GM12801 (cell line): ENCODE measurements around the gene DNAJC30.

Experiments used
- CTCF ChIP-seq: IDR thresholded peaks from one replicate; pipeline ENCODE4 v1.5.1; 2011; ENCODE audit warnings: control low read depth; ENCODE audit not compliant: insufficient read length; ENCODE audit errors: extremely low read depth

DNAJC30 gene

DNA sequence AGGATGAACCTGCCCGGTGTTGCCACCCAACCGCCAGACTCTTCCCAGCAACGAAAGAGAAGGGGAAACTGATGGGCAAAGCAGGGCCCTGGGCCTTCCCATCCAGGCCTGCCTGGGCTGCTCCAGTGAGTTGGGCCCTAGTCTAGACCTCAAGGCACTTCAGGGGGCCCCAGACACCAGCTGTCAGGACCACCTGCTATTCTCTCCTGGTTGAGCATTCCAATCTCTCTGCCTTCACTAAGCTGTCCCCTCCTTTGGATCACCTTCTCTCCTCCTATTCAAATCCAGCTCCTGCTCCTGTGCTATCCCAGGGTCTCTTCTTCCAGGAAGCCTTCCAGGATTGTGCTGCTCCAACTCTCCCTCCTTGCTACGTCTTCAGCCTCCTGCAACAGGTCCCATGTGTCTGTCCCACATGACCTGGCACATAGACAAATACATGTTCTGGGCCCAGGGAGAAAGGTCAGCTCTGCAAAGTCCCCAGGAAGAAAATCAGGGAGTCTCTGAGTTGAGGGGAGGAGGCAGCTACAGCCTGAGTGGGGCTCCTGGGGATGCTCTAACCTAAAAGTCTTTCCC, 33.2 kb upstream of the DNAJC30 start:
- no peak for TF ChIP-seq CTCF

GRCh38 chr7:73715648-73716317, 32.5 kb upstream of the DNAJC30 start:
- no peak for TF ChIP-seq CTCF

DNA sequence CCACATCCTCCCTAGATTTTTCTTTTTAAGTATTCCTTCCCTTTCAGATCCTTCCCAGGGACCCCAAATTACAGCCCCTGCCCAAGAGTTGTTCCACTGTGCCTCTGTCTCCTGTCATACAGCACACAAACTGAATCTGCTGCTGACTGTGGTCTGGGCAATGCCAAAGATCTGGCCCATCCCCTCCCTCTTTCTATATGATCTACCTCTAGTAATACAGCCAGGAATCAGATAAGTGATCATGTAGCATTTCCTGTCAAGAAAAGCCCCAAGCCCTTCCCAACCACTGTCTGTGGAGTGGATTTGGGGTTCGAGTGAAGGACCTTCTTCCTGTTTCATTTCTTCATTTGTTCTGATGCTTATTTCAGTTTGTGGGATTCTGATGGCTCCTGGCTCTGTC, 29.5 kb upstream of the DNAJC30 start:
- TF ChIP-seq CTCF: no peak

GRCh38 chr7:73708961-73709549, 25.8 kb upstream of the DNAJC30 start:
- TF ChIP-seq CTCF: no peak

DNA sequence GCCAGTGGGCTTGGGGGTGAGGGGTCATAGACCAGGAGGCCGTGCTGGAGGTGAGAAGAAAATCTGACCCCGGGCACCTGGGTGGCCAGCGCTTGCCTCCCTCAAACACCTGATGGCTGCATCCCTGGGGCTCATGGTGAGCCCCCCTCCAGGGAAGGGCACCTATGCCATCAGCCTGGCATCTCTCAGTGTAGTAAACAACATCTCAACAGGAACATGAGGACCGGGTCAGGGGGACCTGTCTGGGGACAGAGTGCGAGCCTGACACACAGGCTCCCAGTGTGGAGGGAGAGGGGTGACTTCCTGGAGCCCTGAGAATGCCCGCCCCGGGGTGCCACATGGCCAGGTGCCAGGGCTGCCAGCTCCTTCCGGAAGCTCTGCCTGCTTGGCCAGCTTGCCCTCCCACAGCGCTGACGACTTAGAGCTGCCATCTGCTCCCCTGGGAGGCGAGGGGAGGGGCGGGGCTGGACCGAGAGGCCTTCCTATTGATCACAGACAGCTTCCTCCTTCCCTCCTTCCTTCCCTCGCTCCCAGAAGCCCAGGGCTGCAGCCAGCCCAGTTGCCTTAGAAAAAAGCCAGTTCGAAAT, 23.9 kb upstream of the DNAJC30 start:
- TF ChIP-seq CTCF: no peak

- TF ChIP-seq CTCF: no peak
Measured at GRCh38 chr7:73706126-73707044, 23.1 kb upstream of the DNAJC30 start.

DNA sequence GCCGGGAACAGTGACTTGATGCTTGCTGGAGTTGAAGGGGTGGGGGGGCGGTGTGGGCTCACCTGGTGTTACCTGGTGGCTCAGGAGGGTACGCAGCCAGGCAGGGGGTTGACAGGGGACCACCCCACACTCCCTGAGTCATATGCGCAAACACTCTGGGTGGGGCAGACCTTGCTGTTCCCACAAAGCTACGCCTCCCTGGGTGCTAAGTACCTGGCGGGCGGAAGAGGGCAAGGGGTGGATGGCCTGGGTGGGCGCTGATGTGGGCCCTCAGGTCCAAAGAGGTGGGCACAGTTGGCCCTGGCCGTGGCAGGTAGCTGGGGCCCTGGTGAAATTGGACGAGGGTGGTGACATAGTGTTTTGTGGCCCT, 22.3 kb upstream of the DNAJC30 start:
- no peak for TF ChIP-seq CTCF
